Neuronal stem cell (in vitro differentiated cells): ENCODE results near the gene RNF25.

Experiments used
- DNase-seq: peaks from one replicate; pipeline ENCODE4 v3.0.0-alpha.2; 2013; ENCODE audit warnings: low spot score
- H2AFZ ChIP-seq: one replicate; pipeline ENCODE4 v1.6.1; 2013; ENCODE audit warnings: mild to moderate bottlenecking, low read length, inconsistent platforms
- H2AK5ac ChIP-seq: 2 replicates; pipeline ENCODE4 v1.6.1; 2013; ENCODE audit warnings: low read depth, mild to moderate bottlenecking, inconsistent platforms, low read length, moderate library complexity, mixed read lengths
- H2BK120ac ChIP-seq: 2 replicates; pipeline ENCODE4 v1.6.1; 2013; ENCODE audit warnings: low read depth, mild to moderate bottlenecking, inconsistent platforms, low read length, moderate library complexity, mixed read lengths
- H2BK12ac ChIP-seq: one replicate; pipeline ENCODE4 v1.6.1; 2013; ENCODE audit warnings: low read length, inconsistent platforms
- H2BK15ac ChIP-seq: 2 replicates; pipeline ENCODE4 v1.6.1; 2013; ENCODE audit warnings: mild to moderate bottlenecking, low read length, inconsistent platforms, mixed read lengths
- H2BK5ac ChIP-seq: one replicate; pipeline ENCODE4 v1.6.1; 2013; ENCODE audit warnings: inconsistent platforms, mild to moderate bottlenecking, low read length, moderate library complexity
- H3K14ac ChIP-seq: one replicate; pipeline ENCODE4 v1.6.1; 2013; ENCODE audit warnings: low read length, inconsistent platforms
- H3K18ac ChIP-seq: 2 replicates; pipeline ENCODE4 v1.6.1; 2013; ENCODE audit warnings: low read length, inconsistent platforms
- H3K23ac ChIP-seq: 2 replicates; pipeline ENCODE4 v1.6.1; 2013; ENCODE audit warnings: low read depth, mild to moderate bottlenecking, mixed read lengths, low read length, inconsistent platforms; ENCODE audit not compliant: poor library complexity
- H3K27ac ChIP-seq: replicated peaks from 3 replicates; pipeline ENCODE4 v1.5.1; 2013; ENCODE audit warnings: low read length, inconsistent platforms
- H3K27me3 ChIP-seq, 3 experiments: 2 replicates each; pipeline ENCODE4 v1.6.1; 2013; ENCODE audit warnings: low read length in 3 of 3, mild to moderate bottlenecking in 2 of 3, inconsistent platforms in 1 of 3, low read depth in 1 of 3, mixed read lengths in 1 of 3, moderate library complexity in 1 of 3; ENCODE audit not compliant: control insufficient read depth in 3 of 3, insufficient read depth in 3 of 3
- H3K36me3 ChIP-seq, 2 donors: replicated peaks in 1 of 2; 2 replicates each; pipeline ENCODE4 v1.6.1; 2013; ENCODE audit warnings: low read length in 2 of 2; ENCODE audit not compliant: control insufficient read depth in 2 of 2, insufficient read depth in 2 of 2
- H3K4ac ChIP-seq: 2 replicates; pipeline ENCODE4 v1.6.1; 2013; ENCODE audit warnings: inconsistent platforms, mild to moderate bottlenecking, low read length, moderate library complexity
- H3K4me1 ChIP-seq, 2 donors: 1 replicate in 1 of 2; 2 replicates in 1 of 2; pipeline ENCODE4 v1.6.1; 2013; ENCODE audit warnings: low read length in 2 of 2, low read depth in 1 of 2; ENCODE audit not compliant: control insufficient read depth in 2 of 2, insufficient read depth in 1 of 2
- H3K4me2 ChIP-seq: one replicate; pipeline ENCODE4 v1.6.1; 2013; ENCODE audit warnings: mild to moderate bottlenecking, low read length, inconsistent platforms; ENCODE audit not compliant: insufficient read depth, poor library complexity, severe bottlenecking
- H3K4me3 ChIP-seq, 2 donors: 2 replicates each; pipeline ENCODE4 v1.5.1; 2013; ENCODE audit warnings: low read length in 2 of 2, mild to moderate bottlenecking in 2 of 2, inconsistent platforms in 1 of 2, moderate library complexity in 1 of 2
- H3K79me1 ChIP-seq: one replicate; pipeline ENCODE4 v1.6.1; 2013; ENCODE audit warnings: low read depth, mild to moderate bottlenecking, inconsistent platforms, low read length, moderate library complexity
- H3K9ac ChIP-seq: one replicate; pipeline ENCODE4 v1.6.1; 2013; ENCODE audit warnings: mild to moderate bottlenecking, low read depth, low read length, inconsistent platforms; ENCODE audit not compliant: poor library complexity
- H3K9me3 ChIP-seq, 2 donors: replicated peaks in 1 of 2; 2 replicates each; pipeline versions ENCODE3 to v1.6.1; 2013; ENCODE audit warnings: low read length in 2 of 2, mild to moderate bottlenecking in 2 of 2, inconsistent platforms in 1 of 2, low read depth in 1 of 2, mixed read lengths in 1 of 2, moderate library complexity in 1 of 2; ENCODE audit not compliant: control insufficient read depth in 2 of 2, insufficient read depth in 1 of 2
- H4K8ac ChIP-seq: one replicate; pipeline ENCODE4 v1.6.1; 2013; ENCODE audit warnings: low read depth, mild to moderate bottlenecking, inconsistent platforms, low read length, moderate library complexity
- H4K91ac ChIP-seq: one replicate; pipeline ENCODE4 v1.6.1; 2013; ENCODE audit warnings: low read length, low read depth, mild to moderate bottlenecking, inconsistent platforms; ENCODE audit not compliant: poor library complexity
- WGBS, 2 donors: extraction: QIAGEN DNeasy Blood & Tissue Kit; methylation state at CpG; one replicate each; pipeline ENCODE4 v1.1.7; 2013; ENCODE audit warnings: missing lambda C conversion rate in 2 of 2, mixed read lengths in 1 of 2; ENCODE audit not compliant: insufficient read length in 2 of 2, insufficient replicate concordance in 1 of 2; ENCODE audit errors: extremely low coverage in 2 of 2; 5-methylcytosine and 5-hydroxymethylcytosine counted together

The RNF25 gene

GRCh38 chr2:218719457-218719856 is 47.7 kb upstream of the RNF25 start:
- Histone ChIP-seq H3K4me3 (no peak overlapping the region), H3K9ac (no peak overlapping the region), H2AK5ac (no peak overlapping the region), H3K18ac (no peak overlapping the region), H3K36me3 (peaks cover 6 to 58% of the 10 kb centered on the region in 2 donors), H2AFZ (no peak overlapping the region), H2BK15ac (no peak overlapping the region), H3K4me1 (peaks cover 0 to 2% of the 10 kb centered on the region in 2 donors), H4K8ac (no peak overlapping the region), H3K27me3 (no peaks in the 10 kb centered on the region), H4K91ac (no peak overlapping the region), H3K79me1 (peaks cover 2% of the 10 kb centered on the region), H3K9me3 (peaks cover 0 to 5% of the 10 kb centered on the region in 2 donors), H3K4me2 (no peak overlapping the region), H2BK5ac (no peak overlapping the region), H2BK12ac (no peak overlapping the region), H3K14ac (no peak overlapping the region), H3K27ac (no peak overlapping the region), H2BK120ac (no peak overlapping the region), H3K4ac (no peak overlapping the region), H3K23ac (no peak overlapping the region)
- WGBS, 2 donors = no CpG with 5 or more reads among the region's 3 CpGs
- no peak for DNase-seq

- H3K4me1 ChIP-seq = peaks cover 0 to 2% of the 10 kb centered on the region in 2 donors
- no peaks in the 10 kb centered on the region for H3K27me3 ChIP-seq
- no peak overlapping the region for H2BK5ac ChIP-seq
- no peak overlapping the region for H3K4ac ChIP-seq
- H2BK12ac ChIP-seq = no peak overlapping the region
- no peak overlapping the region for H3K9ac ChIP-seq
- H3K36me3 ChIP-seq = peaks cover 6 to 68% of the 10 kb centered on the region in 2 donors
- no peak for DNase-seq
- H3K18ac ChIP-seq = no peak overlapping the region
- no peak overlapping the region for H3K23ac ChIP-seq
- no peak overlapping the region for H2AK5ac ChIP-seq
- H2BK120ac ChIP-seq = no peak overlapping the region
- no CpG with 5 or more reads among the region's 7 CpGs for WGBS, 2 donors
- no peak overlapping the region for H3K27ac ChIP-seq
- H3K79me1 ChIP-seq = peaks cover 4% of the 10 kb centered on the region
- H3K4me3 ChIP-seq = no peak overlapping the region
- H3K9me3 ChIP-seq = peaks cover 0 to 5% of the 10 kb centered on the region in 2 donors
- no peak overlapping the region for H3K14ac ChIP-seq
- no peak overlapping the region for H4K91ac ChIP-seq
- no peak overlapping the region for H4K8ac ChIP-seq
- H3K4me2 ChIP-seq = no peak overlapping the region
- H2BK15ac ChIP-seq = no peak overlapping the region
- H2AFZ ChIP-seq = no peak overlapping the region
These were observed 46.3 kb upstream of the RNF25 start for GRCh38 chr2:218718058-218718457.

DNA sequence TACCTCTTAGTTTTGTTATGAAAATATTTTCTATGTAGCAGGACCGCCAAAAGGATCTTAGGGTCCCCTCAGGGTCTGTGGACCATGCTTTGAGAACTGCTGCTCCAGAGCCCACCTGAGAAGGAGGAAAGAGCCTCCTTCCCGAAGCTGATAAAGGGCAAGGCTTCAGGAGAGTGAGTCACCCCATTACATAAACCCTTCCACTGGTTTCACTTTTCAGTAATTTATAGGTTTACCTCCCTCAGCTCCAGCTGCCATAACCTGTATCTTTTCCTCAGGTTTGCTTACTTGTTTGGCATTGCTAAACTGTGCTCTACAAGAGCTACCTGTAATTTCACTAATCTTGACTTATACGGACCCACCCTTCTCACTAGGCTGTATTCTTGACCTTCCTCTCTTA is 45.5 kb upstream of the RNF25 start:
- H3K4me3 ChIP-seq = no peak overlapping the region
- H2BK5ac ChIP-seq = no peak overlapping the region
- no peak overlapping the region for H4K8ac ChIP-seq
- no peak overlapping the region for H2AFZ ChIP-seq
- no peak overlapping the region for H2AK5ac ChIP-seq
- WGBS, 2 donors = no CpG with 5 or more reads among the region's 3 CpGs
- no peak overlapping the region for H3K18ac ChIP-seq
- peaks cover 0 to 5% of the 10 kb centered on the region in 2 donors for H3K9me3 ChIP-seq
- no peak overlapping the region for H2BK120ac ChIP-seq
- no peak overlapping the region for H2BK12ac ChIP-seq
- no peaks in the 10 kb centered on the region for H3K27me3 ChIP-seq
- no peak overlapping the region for H3K27ac ChIP-seq
- H3K23ac ChIP-seq = no peak overlapping the region
- peaks cover 4% of the 10 kb centered on the region for H3K79me1 ChIP-seq
- H3K4ac ChIP-seq = no peak overlapping the region
- no peak for DNase-seq
- H3K36me3 ChIP-seq = peaks cover 6 to 73% of the 10 kb centered on the region in 2 donors
- no peak overlapping the region for H3K14ac ChIP-seq
- no peak overlapping the region for H3K9ac ChIP-seq
- no peak overlapping the region for H4K91ac ChIP-seq
- H3K4me2 ChIP-seq = no peak overlapping the region
- no peak overlapping the region for H2BK15ac ChIP-seq
- H3K4me1 ChIP-seq = no peaks in the 10 kb centered on the region

DNA sequence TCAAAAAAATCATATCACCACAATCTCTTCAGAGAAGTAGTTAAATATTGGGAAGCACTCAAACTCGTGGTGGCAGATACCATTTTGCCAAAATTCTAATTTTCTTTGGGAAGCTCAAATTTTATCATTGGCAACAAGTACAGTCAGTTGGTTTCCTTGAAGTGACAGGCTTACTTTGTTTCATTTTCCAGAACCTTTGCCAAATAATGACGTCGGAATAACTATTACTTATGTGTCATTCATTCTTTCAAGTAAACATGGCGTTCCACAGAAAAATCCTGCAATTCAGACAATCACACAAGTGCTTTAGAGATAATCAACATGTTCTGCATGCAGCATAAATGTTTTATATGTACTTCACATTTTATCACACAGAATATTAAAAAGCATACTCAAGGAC is 44.3 kb upstream of the RNF25 start:
- Histone ChIP-seq H3K9me3 (peaks cover 0 to 5% of the 10 kb centered on the region in 2 donors), H3K9ac (no peak overlapping the region), H3K4me3 (no peak overlapping the region), H2AK5ac (no peak overlapping the region), H3K79me1 (peaks cover 3% of the 10 kb centered on the region), H2BK12ac (no peak overlapping the region), H3K4me2 (no peak overlapping the region), H4K91ac (no peak overlapping the region), H3K4ac (no peak overlapping the region), H4K8ac (no peak overlapping the region), H2BK5ac (no peak overlapping the region), H2AFZ (no peak overlapping the region), H3K27ac (no peak overlapping the region), H3K27me3 (no peaks in the 10 kb centered on the region), H2BK120ac (no peak overlapping the region), H3K4me1 (peaks cover 2 to 5% of the 10 kb centered on the region in 2 donors), H3K36me3 (peaks cover 6 to 73% of the 10 kb centered on the region in 2 donors), H3K18ac (no peak overlapping the region), H2BK15ac (no peak overlapping the region), H3K14ac (no peak overlapping the region), H3K23ac (no peak overlapping the region)
- no peak for DNase-seq
- WGBS, 2 donors = no CpG with 5 or more reads among the region's 4 CpGs
